Lower leg skin (tissue), 4 donors: ENCODE measurements around the gene PRXL2B. TPM values are rescaled to one million over a fixed set of nuclear protein-coding genes. Genes with fewer than 3 reads are reported as not detected.

Experiments
- DNase-seq, 2 donors: peaks; one replicate each; pipeline ENCODE4 v3.0.0-alpha.2; 2019; ENCODE audit warnings: low spot score in 2 of 2
- H3K4me3 ChIP-seq: fragments of 200-600 bp; sonication (generic); 2 replicates; pipeline ENCODE4 v1.5.1; 2017; ENCODE audit warnings: mild to moderate bottlenecking, low read depth; ENCODE audit not compliant: poor library complexity, severe bottlenecking
- CTCF ChIP-seq, 3 donors: fragments of 450-650 bp; IDR thresholded peaks; one replicate each; pipeline ENCODE4 v1.5.1; 2016; ENCODE audit warnings: antibody characterized with exemption in 3 of 3, mild to moderate bottlenecking in 3 of 3, moderate library complexity in 2 of 3
- POLR2A ChIP-seq, 2 donors: fragments of 450-650 bp; IDR thresholded peaks; one replicate each; pipeline ENCODE4 v1.6.1; 2016 to 2017; ENCODE audit warnings: antibody characterized with exemption in 2 of 2, mild to moderate bottlenecking in 1 of 2, moderate library complexity in 1 of 2
- WGBS, 2 donors: methylation state at CpG; one replicate each; pipeline ENCODE4 v1.1.5; 2018; 5-methylcytosine and 5-hydroxymethylcytosine counted together
- intact Hi-C: fragments of 100-400 bp; cut with DNase I; formaldehyde crosslinking; loops from one replicate; pipeline ENCODE4 v1.15.0; 2023; ENCODE audit warnings: low total_unique reads
- total RNA-seq, 4 donors: library from RNA; depleted of rRNA; stranded (reverse); fragments of >200 nt; gene quantifications; one replicate each; pipeline ENCODE4 v1.1.0, GENCODE V29; 2016

The PRXL2B gene
- total RNA-seq: 10 to 100 TPM in 3 of 4 donors, 1 to 10 TPM in 1; 5.6 to 16.4 (median 12.0) TPM

- 0 to 1% methylated on average over 52 to 67 of the region's 107 CpGs for WGBS, 2 donors
- intact Hi-C loops: no loop called here
- peak; percentile 99 to 100 for DNase-seq
- no peak for TF ChIP-seq CTCF (IDR thresholded peaks at IDR 0.05)
- peak in 1 of 2 donors; percentile 70 for TF ChIP-seq POLR2A (IDR thresholded peaks at IDR 0.05)
- peak within 1 kb of the TSS; percentile 42 for H3K4me3 ChIP-seq
Measured at GRCh38 chr1:2586154-2587070, at the start of gene PRXL2B. TSS of gene PRXL2B (plus strand) at chr1:2586777. CDS start at chr1:2586886, 109 bp downstream.

GRCh38 chr1:2537784-2538115, 48.8 kb upstream of the PRXL2B start:
- WGBS, 2 donors: 62 to 82% methylated on average over 4 to 9 of the region's 9 CpGs
- intact Hi-C loops: no loop called here
- TF ChIP-seq POLR2A (IDR thresholded peaks at IDR 0.05) (no peak), CTCF (IDR thresholded peaks at IDR 0.05) (no peak)
- DNase-seq: no peak
- H3K4me3 ChIP-seq: no peak overlapping the region

- TF ChIP-seq POLR2A (IDR thresholded peaks at IDR 0.05): no peak
- no peak for TF ChIP-seq CTCF (IDR thresholded peaks at IDR 0.05)
Measured at GRCh38 chr1:2538376-2538775, 48.2 kb upstream of the PRXL2B start.

GRCh38 chr1:2538872-2539271, 47.7 kb upstream of the PRXL2B start:
- H3K4me3 ChIP-seq: no peak overlapping the region
- intact Hi-C loops: no loop called here
- 93 to 94% methylated on average over 6 to 8 of the region's 8 CpGs for WGBS, 2 donors
- no peak for DNase-seq
- no peak for TF ChIP-seq POLR2A (IDR thresholded peaks at IDR 0.05)
- no peak for TF ChIP-seq CTCF (IDR thresholded peaks at IDR 0.05)

More at GRCh38 chr1:2538376-2538775, 48.2 kb upstream of the PRXL2B start:
- H3K4me3 ChIP-seq: no peak overlapping the region
- WGBS, 2 donors: 81 to 88% methylated on average over 2 to 4 of the region's 4 CpGs
- intact Hi-C loops: no loop called here
- no peak for DNase-seq

- WGBS, 2 donors: 85 to 88% methylated on average over 8 to 12 of the region's 12 CpGs
- no peak overlapping the region for H3K4me3 ChIP-seq
- DNase-seq: no peak
- intact Hi-C loops: no loop called here
- no peak for TF ChIP-seq POLR2A (IDR thresholded peaks at IDR 0.05)
- TF ChIP-seq CTCF (IDR thresholded peaks at IDR 0.05): no peak
Measured at GRCh38 chr1:2539312-2539907, 47.2 kb upstream of the PRXL2B start.
